ENCODE results near the gene SUPT6H. TPM values are rescaled to one million over a fixed set of nuclear protein-coding genes. Genes with fewer than 3 reads are reported as not detected.

The SUPT6H gene
- total RNA-seq, 1 donor from 2014 or later = 65.2 TPM

GRCh38 chr17:28747801-28748750 lies 86.1 kb downstream of the SUPT6H start:
- DNase-seq (ENCODE audit: extremely low read depth, low read depth, low spot score) = no peak

GRCh38 chr17:28748852-28749515 lies 87.0 kb downstream of the SUPT6H start:
- no peak for DNase-seq (ENCODE audit: extremely low read depth, low read depth, low spot score)

GRCh38 chr17:28749516-28750177 lies 87.6 kb downstream of the SUPT6H start:
- no peak for DNase-seq (ENCODE audit: extremely low read depth, low read depth, low spot score)

- DNase-seq (ENCODE audit: extremely low read depth, low read depth, low spot score) = peak; percentile 73
Measured at GRCh38 chr17:28750178-28751047, 88.4 kb downstream of the SUPT6H start.

- DNase-seq (ENCODE audit: extremely low read depth, low read depth, low spot score) = no peak
Measured at GRCh38 chr17:28751600-28752366, 89.8 kb downstream of the SUPT6H start.

Other genes starting within 250 kb of the SUPT6H start
- not detected in 2 replicates for gene SLC13A2, start 188.6 kb upstream of the SUPT6H start, total RNA-seq
- not detected in 2 replicates for gene FOXN1, start 155.9 kb upstream of the SUPT6H start, total RNA-seq
- gene UNC119, start 109.6 kb upstream of the SUPT6H start, total RNA-seq = 38.0 and 40.0 TPM in 2 replicates
- 101 and 112 TPM in 2 replicates for gene PIGS, start 90.7 kb upstream of the SUPT6H start, total RNA-seq
- 14.1 and 23.8 TPM in 2 replicates for gene ALDOC, start 85.3 kb upstream of the SUPT6H start, total RNA-seq
- 13.0 and 18.6 TPM in 2 replicates for gene SPAG5, start 63.2 kb upstream of the SUPT6H start, total RNA-seq
- gene RSKR, start 48.0 kb upstream of the SUPT6H start, total RNA-seq = 2.5 and 5.1 TPM in 2 replicates
- gene BLTP2, start 17.0 kb upstream of the SUPT6H start, total RNA-seq = 132 and 154 TPM in 2 replicates
- gene SDF2, start 299 bp upstream of the SUPT6H start, total RNA-seq = 54.4 and 58.6 TPM in 2 replicates
- gene PROCA1, start 49.7 kb downstream of the SUPT6H start, total RNA-seq = 0.23 TPM in 1 of 2 replicates, not detected in the other
- gene RAB34, start 55.7 kb downstream of the SUPT6H start, total RNA-seq = 80.6 and 99.5 TPM in 2 replicates
- gene RPL23A, start 57.8 kb downstream of the SUPT6H start, total RNA-seq = 328 and 663 TPM in 2 replicates
- 2.8 and 3.4 TPM in 2 replicates for gene TLCD1, start 64.0 kb downstream of the SUPT6H start, total RNA-seq
- gene NEK8, start 66.6 kb downstream of the SUPT6H start, total RNA-seq = 2.8 and 5.4 TPM in 2 replicates
- gene TRAF4, start 81.8 kb downstream of the SUPT6H start, total RNA-seq = 38.8 and 42.8 TPM in 2 replicates
- gene FAM222B, start 180.6 kb downstream of the SUPT6H start, total RNA-seq = 39.8 and 42.0 TPM in 2 replicates
- 42.0 and 49.2 TPM in 2 replicates for gene ERAL1, start 192.8 kb downstream of the SUPT6H start, total RNA-seq
- gene FLOT2, start 235.5 kb downstream of the SUPT6H start, total RNA-seq = 124 and 133 TPM in 2 replicates
- gene DHRS13, start 240.9 kb downstream of the SUPT6H start, total RNA-seq = 5.3 and 5.5 TPM in 2 replicates

Measured in glomerular endothelial cell (primary cell).